CD14-positive monocyte (primary cell): ENCODE data around the gene FCN3. TPM values are rescaled to one million over a fixed set of nuclear protein-coding genes. Genes with fewer than 3 reads are reported as not detected.

Experiments used
- DNase-seq, 3 donors: peaks; one replicate each; pipeline ENCODE4 v3.0.0-alpha.2; 2011 to 2022
- H2AFZ ChIP-seq: 2 replicates; pipeline ENCODE4 v1.6.0; 2012; ENCODE audit warnings: mild to moderate bottlenecking, low read depth, low read length, inconsistent platforms; ENCODE audit not compliant: insufficient read depth, poor library complexity, severe bottlenecking
- H3K27ac ChIP-seq, 2 donors: 1 replicate in 1 of 2; 2 replicates in 1 of 2; pipeline ENCODE4 v1.5.1; 2012 to 2013; ENCODE audit warnings: low read length in 2 of 2, control low read depth in 1 of 2, inconsistent platforms in 1 of 2, low read depth in 1 of 2, mild to moderate bottlenecking in 1 of 2
- H3K27me3 ChIP-seq, 2 donors: one replicate each; pipeline versions ENCODE4 v1.6.0 to v1.6.1; 2011 to 2013; ENCODE audit warnings: low read length in 2 of 2; ENCODE audit not compliant: control insufficient read depth in 2 of 2, insufficient read depth in 2 of 2
- H3K36me3 ChIP-seq, 2 donors: replicated peaks in 1 of 2; 1 replicate in 1 of 2; 2 replicates in 1 of 2; pipeline versions ENCODE4 v1.5.1 to v1.6.1; 2012 to 2013; ENCODE audit warnings: low read length in 2 of 2, control low read depth in 1 of 2, inconsistent platforms in 1 of 2, mild to moderate bottlenecking in 1 of 2; ENCODE audit not compliant: insufficient read depth in 2 of 2, control insufficient read depth in 1 of 2
- H3K4me1 ChIP-seq, 2 donors: 1 replicate in 1 of 2; 2 replicates in 1 of 2; pipeline versions ENCODE4 v1.5.1 to v1.6.1; 2012 to 2013; ENCODE audit warnings: low read length in 2 of 2, control low read depth in 1 of 2, inconsistent platforms in 1 of 2, mild to moderate bottlenecking in 1 of 2, moderate library complexity in 1 of 2; ENCODE audit not compliant: insufficient read depth in 2 of 2, control insufficient read depth in 1 of 2
- H3K4me2 ChIP-seq: replicated peaks from 2 replicates; pipeline ENCODE3; 2012; ENCODE audit warnings: low read length, moderate library complexity, mild to moderate bottlenecking; ENCODE audit not compliant: poor library complexity, severe bottlenecking; ENCODE audit errors: extremely low read depth
- H3K4me3 ChIP-seq, 3 experiments: fragments of 200-600 bp in 1 of 3; sonication (generic) in 1 of 3; replicated peaks in 1 of 3; 1 replicate in 2 of 3; 2 replicates in 1 of 3; pipeline ENCODE4 v1.5.1; 2011 to 2013; ENCODE audit warnings: low read length in 3 of 3, mild to moderate bottlenecking in 3 of 3, control low read depth in 2 of 3, low read depth in 2 of 3, inconsistent platforms in 1 of 3, moderate library complexity in 1 of 3
- H3K79me2 ChIP-seq: 2 replicates; pipeline ENCODE4 v1.6.0; 2012; ENCODE audit warnings: mild to moderate bottlenecking, control low read depth, inconsistent platforms, low read length, moderate library complexity; ENCODE audit not compliant: insufficient read depth
- H3K9ac ChIP-seq: 2 replicates; pipeline ENCODE4 v1.6.0; 2017; ENCODE audit warnings: low read length, mild to moderate bottlenecking; ENCODE audit not compliant: insufficient read depth, poor library complexity, severe bottlenecking
- H3K9me3 ChIP-seq, 2 donors: replicated peaks in 1 of 2; 1 replicate in 1 of 2; 2 replicates in 1 of 2; pipeline versions ENCODE4 v1.5.1 to v1.6.1; 2012 to 2013; ENCODE audit warnings: low read length in 2 of 2, control low read depth in 1 of 2; ENCODE audit not compliant: control insufficient read depth in 1 of 2, insufficient read depth in 1 of 2
- H4K20me1 ChIP-seq: 2 replicates; pipeline ENCODE4 v1.6.0; 2012; ENCODE audit warnings: mild to moderate bottlenecking, low read length, control low read depth, moderate library complexity; ENCODE audit not compliant: insufficient read depth
- H3K27ac Mint-ChIP-seq, 7 donors: one replicate each; pipeline ENCODE4 v1.8.0; 2020; ENCODE audit warnings: mild to moderate bottlenecking in 7 of 7, mixed read lengths in 7 of 7, moderate library complexity in 6 of 7, inconsistent platforms in 2 of 7
- H3K27me3 Mint-ChIP-seq, 3 donors: one replicate each; pipeline ENCODE4 v1.8.0; 2021 to 2022; ENCODE audit warnings: low read depth in 3 of 3, mild to moderate bottlenecking in 3 of 3, mixed read lengths in 3 of 3, moderate library complexity in 3 of 3, inconsistent platforms in 1 of 3
- H3K36me3 Mint-ChIP-seq, 2 donors: one replicate each; pipeline ENCODE4 v1.8.0; 2020; ENCODE audit warnings: mixed read lengths in 2 of 2, inconsistent platforms in 1 of 2, mild to moderate bottlenecking in 1 of 2
- H3K4me1 Mint-ChIP-seq: one replicate; pipeline ENCODE4 v1.8.0; 2020; ENCODE audit warnings: mild to moderate bottlenecking, mixed read lengths
- H3K4me3 Mint-ChIP-seq, 2 donors: one replicate each; pipeline ENCODE4 v1.8.0; 2020; ENCODE audit warnings: mild to moderate bottlenecking in 2 of 2, mixed read lengths in 2 of 2, moderate library complexity in 1 of 2
- H3K9me3 Mint-ChIP-seq, 7 donors: one replicate each; pipeline ENCODE4 v1.8.0; 2020 to 2022; ENCODE audit warnings: mixed read lengths in 7 of 7, mild to moderate bottlenecking in 6 of 7, moderate library complexity in 6 of 7, inconsistent platforms in 2 of 7
- CTCF ChIP-seq: fragments of 200-600 bp; IDR thresholded peaks from one replicate; pipeline ENCODE4 v1.8.0; 2022; ENCODE audit warnings: antibody characterized with exemption, mild to moderate bottlenecking
- WGBS: methylation state at CpG from one replicate; pipeline ENCODE4 v1.1.5; 2013; ENCODE audit warnings: missing lambda C conversion rate; ENCODE audit not compliant: insufficient coverage; 5-methylcytosine and 5-hydroxymethylcytosine counted together
- intact Hi-C, 2 donors: fragments of 100-400 bp; cut with micrococcal nuclease; formaldehyde crosslinking; loops; one replicate each; pipeline versions ENCODE4 v1.15.0 to v1.15.1; 2023
- polyA plus RNA-seq, 3 donors: library from polyadenylated mRNA; depleted of rRNA in 1 of 3; unstranded in 2 of 3; stranded (reverse) in 1 of 3; fragments of 300-500 nt in 2 of 3; fragments of >200 nt in 1 of 3; fragmentation: Illumina TruSeq in 2 of 3; gene quantifications; 1 replicate in 2 of 3; 2 replicates in 1 of 3; pipeline ENCODE4 v1.2.3, GENCODE V29; 2012 to 2021

Gene FCN3
- polyA plus RNA-seq, 3 donors: not detected

- H3K9ac ChIP-seq: no peak overlapping the region
- no peak overlapping the region for H3K27ac ChIP-seq
- peak overlapping the region in 1 of 7 donors; percentile 77 for H3K27ac Mint-ChIP-seq
- H3K4me3 Mint-ChIP-seq: peak overlapping the region in 1 of 2 donors; percentile 65
- H3K4me1 Mint-ChIP-seq: peaks cover 28% of the 10 kb centered on the region
- no peak overlapping the region for H3K4me3 ChIP-seq
- H3K36me3 Mint-ChIP-seq: peaks cover 30 to 78% of the 10 kb centered on the region in 2 donors
- peaks cover 0 to 20% of the 10 kb centered on the region in 2 donors for H3K27me3 ChIP-seq
- peaks cover 21 to 32% of the 10 kb centered on the region in 2 donors for H3K4me1 ChIP-seq
- H2AFZ ChIP-seq: no peak overlapping the region
- H3K9me3 Mint-ChIP-seq: peaks cover 0 to 2% (median 0%) of the 10 kb centered on the region in 7 donors
- intact Hi-C loops: loop anchor here (2.0 to 5.0 kb wide), 2 partner anchors 36 to 38 kb away; no protein-coding TSS in a partner anchor
- H3K79me2 ChIP-seq: no peaks in the 10 kb centered on the region
- no peak for TF ChIP-seq CTCF
- 98% methylated on average over 5 of the region's 5 CpGs for WGBS
- H4K20me1 ChIP-seq: peaks cover 13% of the 10 kb centered on the region
- no peak for DNase-seq
- no peak overlapping the region for H3K4me2 ChIP-seq
- peaks cover 6 to 33% of the 10 kb centered on the region in 2 donors for H3K36me3 ChIP-seq
- no peaks in the 10 kb centered on the region for H3K9me3 ChIP-seq
- peaks cover 16 to 35% (median 32%) of the 10 kb centered on the region in 3 donors for H3K27me3 Mint-ChIP-seq
Observed at GRCh38 chr1:27358928-27359313, 15.7 kb downstream of the FCN3 start.

GRCh38 chr1:27358038-27358927, 16.3 kb downstream of the FCN3 start:
- Histone ChIP-seq H3K9ac (no peak overlapping the region), H3K27me3 (peaks cover 0 to 20% of the 10 kb centered on the region in 2 donors), H4K20me1 (peaks cover 13% of the 10 kb centered on the region), H3K36me3 (peaks cover 10 to 33% of the 10 kb centered on the region in 2 donors), H2AFZ (no peak overlapping the region), H3K9me3 (no peaks in the 10 kb centered on the region), H3K27ac (no peak overlapping the region), H3K4me1 (peaks cover 21 to 32% of the 10 kb centered on the region in 2 donors), H3K4me2 (no peak overlapping the region), H3K4me3 (no peak overlapping the region), H3K79me2 (no peaks in the 10 kb centered on the region)
- H3K27me3 Mint-ChIP-seq: peaks cover 16 to 35% (median 29%) of the 10 kb centered on the region in 3 donors
- H3K36me3 Mint-ChIP-seq: peaks cover 26 to 78% of the 10 kb centered on the region in 2 donors
- no peak overlapping the region for H3K27ac Mint-ChIP-seq
- peak overlapping the region in 1 of 2 donors; percentile 15 for H3K4me3 Mint-ChIP-seq
- no peak for TF ChIP-seq CTCF
- 96% methylated on average over 17 of the region's 21 CpGs for WGBS
- peaks cover 0 to 2% (median 0%) of the 10 kb centered on the region in 7 donors for H3K9me3 Mint-ChIP-seq
- intact Hi-C loops: loop anchor here (2.0 to 5.0 kb wide), 2 partner anchors 37 to 39 kb away; no protein-coding TSS in a partner anchor
- no peak for DNase-seq
- H3K4me1 Mint-ChIP-seq: peaks cover 28% of the 10 kb centered on the region
